Stomach (tissue), 4 donors: ENCODE measurements around the gene EFEMP1.

ENCODE experiments used
- CTCF ChIP-seq, 7 experiments: fragments of 450-650 bp in 4 of 7; fragments of 200-600 bp in 3 of 7; sonication (generic) in 3 of 7; IDR thresholded peaks; one replicate each; pipeline ENCODE4 v1.5.1; 2016 to 2019; ENCODE audit warnings: antibody characterized with exemption in 7 of 7, control low read depth in 2 of 7, mild to moderate bottlenecking in 1 of 7
- EP300 ChIP-seq: sonication (generic); formaldehyde crosslinking; IDR thresholded peaks from one replicate; pipeline ENCODE4 v1.6.1; 2017; ENCODE audit warnings: antibody characterized with exemption
- POLR2A ChIP-seq, 4 donors: fragments of 450-650 bp; IDR thresholded peaks; one replicate each; pipeline ENCODE4 v1.6.1; 2016; ENCODE audit warnings: antibody characterized with exemption in 4 of 4, control low read depth in 2 of 4, mild to moderate bottlenecking in 1 of 4, moderate library complexity in 1 of 4
- POLR2AphosphoS5 ChIP-seq, 3 donors: sonication (generic); formaldehyde crosslinking; IDR thresholded peaks; one replicate each; pipeline ENCODE4 v1.6.1; 2016; ENCODE audit warnings: antibody characterized with exemption in 3 of 3

DNA sequence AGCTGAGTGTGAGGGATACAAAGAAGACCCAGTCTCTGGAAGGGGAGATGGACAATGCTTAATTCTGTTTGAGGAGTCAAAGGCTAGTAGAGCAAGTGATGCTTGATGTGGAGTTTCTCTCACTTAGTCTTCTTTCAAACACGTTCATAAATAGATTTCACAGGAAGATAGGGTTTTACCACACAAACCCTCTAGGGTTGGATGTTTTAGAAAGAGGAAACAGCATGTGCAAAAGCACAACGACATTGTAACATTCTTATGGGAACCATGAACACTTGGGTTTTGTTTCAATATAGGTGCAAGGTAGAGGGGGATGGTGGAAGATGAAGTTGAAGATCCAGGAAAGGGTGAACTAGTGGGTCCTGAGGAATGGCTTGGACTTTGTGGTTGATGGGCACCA, 10.8 kb upstream of the EFEMP1 start:
- no peak for TF ChIP-seq CTCF (IDR thresholded peaks at IDR 0.05)
- no peak for TF ChIP-seq POLR2A (IDR thresholded peaks at IDR 0.05)
- no peak for TF ChIP-seq POLR2AphosphoS5 (IDR thresholded peaks at IDR 0.05)
- TF ChIP-seq EP300 = no peak
